Natural killer cell (primary cell): ENCODE measurements around the gene FLCN. TPM values are rescaled to one million over a fixed set of nuclear protein-coding genes. Genes with fewer than 3 reads are reported as not detected.
A peak's percentile ranks its signal among the peaks of the same experiment; 100 is the strongest.

Experiments
- ATAC-seq, 3 donors: fragments of 150-1000 bp in 2 of 3; fragments of 200-7000 bp in 1 of 3; cut with Tn5 transposase; 1 replicate in 1 of 3; 2 replicates in 2 of 3; pipeline ENCODE4 v1.10.0; 2021; ENCODE audit warnings: mild to moderate bottlenecking in 2 of 3, moderate library complexity in 2 of 3
- DNase-seq, 2 donors: peaks; one replicate each; pipeline versions ENCODE4 v3.0.0 to v3.0.0-alpha.2; 2013 to 2021; ENCODE audit warnings: mixed read lengths in 1 of 2
- H3K27ac ChIP-seq: one replicate; pipeline ENCODE4 v1.5.1; 2013; ENCODE audit warnings: mild to moderate bottlenecking, low read length
- H3K27me3 ChIP-seq: one replicate; pipeline ENCODE4 v1.6.1; 2013; ENCODE audit warnings: low read length; ENCODE audit not compliant: control insufficient read depth, insufficient read depth
- H3K36me3 ChIP-seq: one replicate; pipeline ENCODE4 v1.6.1; 2013; ENCODE audit warnings: low read length; ENCODE audit not compliant: control insufficient read depth, insufficient read depth
- H3K4me1 ChIP-seq: one replicate; pipeline ENCODE4 v1.6.1; 2013; ENCODE audit warnings: low read length; ENCODE audit not compliant: control insufficient read depth, insufficient read depth
- H3K4me3 ChIP-seq: one replicate; pipeline ENCODE4 v1.5.1; 2013; ENCODE audit warnings: low read length
- H3K9me3 ChIP-seq: one replicate; pipeline ENCODE4 v1.6.1; 2013; ENCODE audit warnings: low read length; ENCODE audit not compliant: control insufficient read depth, insufficient read depth
- H3K27ac Mint-ChIP-seq, 2 donors: one replicate each; pipeline ENCODE4 v1.8.0; 2022; ENCODE audit warnings: mild to moderate bottlenecking in 2 of 2, mixed read lengths in 2 of 2, moderate library complexity in 1 of 2
- H3K27me3 Mint-ChIP-seq, 2 donors: one replicate each; pipeline ENCODE4 v1.8.0; 2022; ENCODE audit warnings: low read depth in 2 of 2, mixed read lengths in 2 of 2
- H3K36me3 Mint-ChIP-seq: one replicate; pipeline ENCODE4 v1.8.0; 2022; ENCODE audit warnings: mixed read lengths
- H3K4me1 Mint-ChIP-seq, 2 donors: one replicate each; pipeline ENCODE4 v1.8.0; 2022; ENCODE audit warnings: mixed read lengths in 2 of 2
- H3K4me3 Mint-ChIP-seq: one replicate; pipeline ENCODE4 v1.8.0; 2022; ENCODE audit warnings: mild to moderate bottlenecking, moderate library complexity, mixed read lengths
- H3K9me3 Mint-ChIP-seq, 2 donors: one replicate each; pipeline ENCODE4 v1.8.0; 2022; ENCODE audit warnings: mixed read lengths in 2 of 2
- WGBS: methylation state at CpG from one replicate; pipeline ENCODE4 v1.1.7; 2013; ENCODE audit warnings: missing lambda C conversion rate; ENCODE audit not compliant: insufficient coverage; 5-methylcytosine and 5-hydroxymethylcytosine counted together
- intact Hi-C: fragments of 100-400 bp; cut with micrococcal nuclease; formaldehyde crosslinking; loops from one replicate; pipeline ENCODE4 v1.14.2; 2022
- total RNA-seq, 4 donors: library from RNA; stranded (reverse); fragments of 120-200 nt in 1 of 4; gene quantifications; one replicate each; pipeline versions ENCODE4 v1.2.3 to v1.2.4, GENCODE V29; 2013 to 2022
- TF ChIP-seq, protein P1 (sequence below): fragments of 200-600 bp; IDR thresholded peaks from one replicate; pipeline ENCODE4 v1.8.0; 2022; ENCODE audit warnings: antibody characterized with exemption

Gene FLCN
- total RNA-seq, 3 donors from 2014 or later (not counting 1 experiment from before 2014, with no cell fraction given), result 26.7 to 43.6 (median 33.8) TPM

DNA sequence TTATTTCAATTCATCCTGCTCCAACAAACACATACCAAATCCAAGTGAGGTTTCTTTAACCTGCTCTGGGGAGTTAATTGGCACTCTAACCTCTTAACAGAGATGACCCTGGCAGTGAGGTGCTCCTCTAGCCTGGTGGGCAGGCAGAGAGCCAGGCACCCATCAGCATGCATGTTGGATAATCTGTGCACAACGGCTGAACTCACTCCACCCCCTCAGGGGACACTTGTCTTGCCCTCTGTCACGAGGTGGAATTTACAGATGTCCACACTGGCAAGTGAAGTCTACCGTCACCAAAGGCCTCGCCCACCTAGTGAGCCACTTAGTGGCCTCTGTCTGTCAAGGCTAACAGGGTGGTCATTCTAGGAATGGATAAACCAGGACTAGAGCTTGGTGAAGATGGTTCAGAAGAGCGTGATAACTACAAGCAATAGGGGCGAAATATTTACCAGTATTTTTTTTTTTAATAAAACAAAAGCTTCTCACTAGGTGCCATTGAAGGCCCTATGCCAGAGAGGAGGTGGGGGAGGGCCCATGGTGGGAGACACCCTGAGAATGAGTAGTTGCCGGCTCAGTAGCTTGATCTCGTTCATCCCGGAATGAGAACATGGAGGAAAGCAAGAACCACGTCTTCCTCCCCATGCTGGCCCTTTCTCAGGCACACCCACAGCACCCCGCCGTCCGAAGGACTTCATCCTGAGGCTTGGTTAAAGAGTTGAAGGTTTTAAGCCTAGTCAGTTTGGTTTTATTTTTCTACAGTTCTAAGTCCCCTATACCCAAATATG lies 56.0 kb downstream of the FLCN start:
- Mint-ChIP-seq H3K36me3 (no peaks in the 10 kb centered on the region), H3K4me1 (peaks cover 17 to 23% of the 10 kb centered on the region in 2 donors), H3K27ac (peak overlapping the region; percentile 48 to 59), H3K9me3 (no peaks in the 10 kb centered on the region), H3K27me3 (no peaks in the 10 kb centered on the region), H3K4me3 (no peak overlapping the region)
- TF ChIP-seq, protein P1, sequence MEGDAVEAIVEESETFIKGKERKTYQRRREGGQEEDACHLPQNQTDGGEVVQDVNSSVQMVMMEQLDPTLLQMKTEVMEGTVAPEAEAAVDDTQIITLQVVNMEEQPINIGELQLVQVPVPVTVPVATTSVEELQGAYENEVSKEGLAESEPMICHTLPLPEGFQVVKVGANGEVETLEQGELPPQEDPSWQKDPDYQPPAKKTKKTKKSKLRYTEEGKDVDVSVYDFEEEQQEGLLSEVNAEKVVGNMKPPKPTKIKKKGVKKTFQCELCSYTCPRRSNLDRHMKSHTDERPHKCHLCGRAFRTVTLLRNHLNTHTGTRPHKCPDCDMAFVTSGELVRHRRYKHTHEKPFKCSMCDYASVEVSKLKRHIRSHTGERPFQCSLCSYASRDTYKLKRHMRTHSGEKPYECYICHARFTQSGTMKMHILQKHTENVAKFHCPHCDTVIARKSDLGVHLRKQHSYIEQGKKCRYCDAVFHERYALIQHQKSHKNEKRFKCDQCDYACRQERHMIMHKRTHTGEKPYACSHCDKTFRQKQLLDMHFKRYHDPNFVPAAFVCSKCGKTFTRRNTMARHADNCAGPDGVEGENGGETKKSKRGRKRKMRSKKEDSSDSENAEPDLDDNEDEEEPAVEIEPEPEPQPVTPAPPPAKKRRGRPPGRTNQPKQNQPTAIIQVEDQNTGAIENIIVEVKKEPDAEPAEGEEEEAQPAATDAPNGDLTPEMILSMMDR, result no peak
- Histone ChIP-seq H3K4me3 (no peak overlapping the region), H3K9me3 (no peaks in the 10 kb centered on the region), H3K36me3 (peaks cover 60% of the 10 kb centered on the region), H3K4me1 (peaks cover 35% of the 10 kb centered on the region), H3K27me3 (no peaks in the 10 kb centered on the region), H3K27ac (no peak overlapping the region)
- ATAC-seq (no peak), DNase-seq (peak in 1 of 2 donors; percentile 20)
- 86% methylated on average over 7 of the region's 13 CpGs for WGBS
- intact Hi-C loops, result no loop called here

- H3K27ac Mint-ChIP-seq, result peak overlapping the region; percentile 48 to 61
- TF ChIP-seq, protein P1, result no peak
- no peak overlapping the region for H3K4me3 Mint-ChIP-seq
- H3K27me3 Mint-ChIP-seq, result no peaks in the 10 kb centered on the region
- no peaks in the 10 kb centered on the region for H3K9me3 Mint-ChIP-seq
- no peak for ATAC-seq
- peaks cover 39% of the 10 kb centered on the region for H3K4me1 ChIP-seq
- no peak overlapping the region for H3K27ac ChIP-seq
- H3K36me3 ChIP-seq, result peaks cover 66% of the 10 kb centered on the region
- H3K4me1 Mint-ChIP-seq, result peaks cover 10 to 15% of the 10 kb centered on the region in 2 donors
- peak in 1 of 2 donors; percentile 50 for DNase-seq
- no peaks in the 10 kb centered on the region for H3K27me3 ChIP-seq
- H3K9me3 ChIP-seq, result no peaks in the 10 kb centered on the region
- intact Hi-C loops, result no loop called here
- H3K4me3 ChIP-seq, result no peak overlapping the region
- WGBS, result 94% methylated on average over 9 of the region's 9 CpGs
- no peaks in the 10 kb centered on the region for H3K36me3 Mint-ChIP-seq
Observed at GRCh38 chr17:17180141-17180603, 56.8 kb downstream of the FLCN start.

DNA sequence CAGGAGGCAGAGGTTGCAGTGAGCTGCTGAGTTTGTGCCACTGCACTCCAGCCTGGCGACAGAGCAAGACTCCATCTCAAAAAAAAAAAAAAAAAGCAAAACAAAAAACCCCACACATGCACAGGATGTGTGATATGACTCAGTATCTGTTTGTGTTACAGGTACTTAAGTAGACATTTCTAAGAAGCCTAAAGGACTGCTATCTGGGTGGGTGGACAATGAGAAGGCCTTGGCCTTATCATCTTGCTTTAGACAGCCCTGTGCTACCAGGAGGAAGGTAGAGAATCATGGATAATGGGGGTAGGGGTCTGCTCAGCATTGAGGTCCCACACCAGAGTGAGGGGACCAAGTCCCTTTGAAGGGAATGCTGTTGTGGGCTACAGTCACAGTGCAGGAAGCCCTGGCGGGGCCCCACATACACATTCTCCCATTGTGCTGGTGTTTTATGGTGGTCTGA lies 57.6 kb downstream of the FLCN start:
- Histone ChIP-seq H3K4me3 (no peak overlapping the region), H3K27me3 (no peaks in the 10 kb centered on the region), H3K27ac (peak overlapping the region; percentile 46), H3K4me1 (peaks cover 32% of the 10 kb centered on the region), H3K36me3 (peaks cover 72% of the 10 kb centered on the region), H3K9me3 (no peaks in the 10 kb centered on the region)
- TF ChIP-seq, protein P1, result no peak
- peak in 1 of 2 donors; percentile 67 for DNase-seq
- Mint-ChIP-seq H3K4me1 (peaks cover 2 to 7% of the 10 kb centered on the region in 2 donors), H3K27ac (peak overlapping the region; percentile 20 to 61), H3K36me3 (no peaks in the 10 kb centered on the region), H3K4me3 (no peak overlapping the region), H3K27me3 (no peaks in the 10 kb centered on the region), H3K9me3 (no peaks in the 10 kb centered on the region)
- peak in 1 of 3 donors; percentile 21 for ATAC-seq
- intact Hi-C loops, result no loop called here
- WGBS, result 100% methylated on average over 1 of the region's 2 CpGs
